ENCODE results near the gene OBSCN. TPM values are rescaled to one million over a fixed set of nuclear protein-coding genes. Genes with fewer than 3 reads are reported as not detected.

Gene OBSCN
- total and polyA plus RNA-seq, 2 donors (not counting 1 experiment from before 2014, with no cell fraction given) = 10.0 to 63.9 TPM

DNA sequence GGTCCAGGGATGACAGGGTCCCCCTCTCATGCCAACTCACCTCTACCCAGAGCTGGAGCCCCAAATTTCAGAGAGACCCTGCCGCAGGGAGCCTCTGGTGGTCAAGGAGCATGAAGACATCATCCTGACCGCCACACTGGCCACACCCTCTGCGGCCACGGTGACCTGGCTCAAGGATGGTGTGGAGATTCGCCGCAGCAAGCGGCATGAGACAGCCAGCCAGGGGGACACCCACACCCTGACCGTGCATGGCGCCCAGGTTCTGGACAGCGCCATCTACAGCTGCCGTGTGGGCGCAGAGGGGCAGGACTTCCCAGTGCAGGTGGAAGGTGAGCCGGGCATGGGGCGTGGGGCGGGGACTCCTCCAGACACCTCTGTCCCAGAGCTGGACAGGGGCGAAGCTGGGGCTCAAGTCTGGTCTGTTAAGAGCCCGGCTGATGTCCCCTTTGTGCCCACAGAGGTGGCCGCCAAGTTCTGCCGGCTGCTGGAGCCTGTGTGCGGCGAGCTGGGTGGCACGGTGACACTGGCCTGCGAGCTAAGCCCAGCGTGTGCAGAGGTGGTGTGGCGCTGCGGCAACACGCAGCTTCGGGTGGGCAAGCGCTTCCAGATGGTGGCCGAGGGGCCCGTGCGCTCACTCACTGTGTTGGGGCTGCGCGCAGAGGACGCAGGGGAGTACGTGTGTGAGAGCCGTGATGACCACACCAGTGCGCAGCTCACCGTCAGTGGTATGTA, 66.0 kb downstream of the OBSCN start:
- peaks cover 11% of the 10 kb centered on the region for H3K4me1 Mint-ChIP-seq
- Histone ChIP-seq H2AFZ (ENCODE audit: insufficient read depth, low read depth, low read length, poor library complexity, severe bottlenecking) (no peak overlapping the region), H4K20me1 (ENCODE audit: control insufficient read depth, insufficient read depth, low read length, poor library complexity, severe bottlenecking) (no peaks in the 10 kb centered on the region), H3K9ac (ENCODE audit: low read length) (no peak overlapping the region), H3K27me3 (replicated peaks in 1 of 4; ENCODE audit: control extremely low read depth in 1 of 4, control insufficient read depth in 3 of 4, insufficient read depth in 4 of 4, low read length in 3 of 4) (no peaks in the 10 kb centered on the region), H3K36me3 (replicated peaks in 1 of 2; ENCODE audit: control extremely low read depth in 1 of 2, control insufficient read depth in 1 of 2, extremely low read depth in 1 of 2, insufficient read depth in 2 of 2, low read length in 1 of 2) (no peaks in the 10 kb centered on the region), H3K79me2 (ENCODE audit: control insufficient read depth, insufficient read depth, low read length) (no peaks in the 10 kb centered on the region), H3K9me3 (ENCODE audit: control extremely low read depth in 1 of 3, control insufficient read depth in 2 of 3, insufficient read depth in 1 of 3, low read length in 2 of 3) (peaks cover 0 to 2% (median 0%) of the 10 kb centered on the region in 3 donors), H3K27ac (ENCODE audit: low read length in 2 of 2) (no peak overlapping the region), H3K4me2 (replicated peaks; ENCODE audit: low read depth, low read length, poor library complexity, severe bottlenecking) (no peak overlapping the region), H3K4me3 (ENCODE audit: control extremely low read depth in 1 of 5, extremely low read depth in 1 of 5, insufficient read depth in 1 of 5, low read depth in 2 of 5, low read length in 4 of 5) (no peak overlapping the region), H3K4me1 (ENCODE audit: control insufficient read depth in 2 of 2, insufficient read depth in 2 of 2, low read length in 2 of 2) (peaks cover 5 to 19% of the 10 kb centered on the region in 2 donors)
- intact Hi-C loops (cut with micrococcal nuclease) = loop anchor here (10.0 kb wide), 1 partner anchor 169 kb away; the partner anchor contains the start of genes C1orf35 and MRPL55
- no peak for DNase-seq
- ATAC-seq (ENCODE audit: low read depth) = no peak
- ChIA-PET CTCF (no interaction called here), POLR2A (no interaction called here)
- TF ChIP-seq, protein P1, sequence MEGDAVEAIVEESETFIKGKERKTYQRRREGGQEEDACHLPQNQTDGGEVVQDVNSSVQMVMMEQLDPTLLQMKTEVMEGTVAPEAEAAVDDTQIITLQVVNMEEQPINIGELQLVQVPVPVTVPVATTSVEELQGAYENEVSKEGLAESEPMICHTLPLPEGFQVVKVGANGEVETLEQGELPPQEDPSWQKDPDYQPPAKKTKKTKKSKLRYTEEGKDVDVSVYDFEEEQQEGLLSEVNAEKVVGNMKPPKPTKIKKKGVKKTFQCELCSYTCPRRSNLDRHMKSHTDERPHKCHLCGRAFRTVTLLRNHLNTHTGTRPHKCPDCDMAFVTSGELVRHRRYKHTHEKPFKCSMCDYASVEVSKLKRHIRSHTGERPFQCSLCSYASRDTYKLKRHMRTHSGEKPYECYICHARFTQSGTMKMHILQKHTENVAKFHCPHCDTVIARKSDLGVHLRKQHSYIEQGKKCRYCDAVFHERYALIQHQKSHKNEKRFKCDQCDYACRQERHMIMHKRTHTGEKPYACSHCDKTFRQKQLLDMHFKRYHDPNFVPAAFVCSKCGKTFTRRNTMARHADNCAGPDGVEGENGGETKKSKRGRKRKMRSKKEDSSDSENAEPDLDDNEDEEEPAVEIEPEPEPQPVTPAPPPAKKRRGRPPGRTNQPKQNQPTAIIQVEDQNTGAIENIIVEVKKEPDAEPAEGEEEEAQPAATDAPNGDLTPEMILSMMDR (IDR thresholded peaks at IDR 0.05) = no peak
- TF ChIP-seq EZH2 (IDR thresholded peaks at IDR 0.05; ENCODE audit: borderline replicate concordance, insufficient read depth, low read depth, low read length, poor library complexity, severe bottlenecking) = no peak
- peak overlapping the region; percentile 82 for H3K4me3 Mint-ChIP-seq
- WGBS (ENCODE audit: insufficient coverage) = 96% methylated on average over 39 of the region's 39 CpGs
- H3K27me3 Mint-ChIP-seq = no peaks in the 10 kb centered on the region
- H3K9me3 Mint-ChIP-seq (ENCODE audit: insufficient read depth) = no peaks in the 10 kb centered on the region
- no peak overlapping the region for H3K27ac Mint-ChIP-seq
